Stimulated activated CD4-positive, alpha-beta T cell treated with anti-CD3 and anti-CD28 coated beads, Interleukin-1b, Interleukin-23, amount 100 ng/mL, for 48 hours (primary cell): ENCODE measurements around the gene PDE7B.

ENCODE experiments used
- DNase-seq: peaks from one replicate; pipeline ENCODE4 v3.0.0-alpha.2; 2020

The PDE7B gene

DNA sequence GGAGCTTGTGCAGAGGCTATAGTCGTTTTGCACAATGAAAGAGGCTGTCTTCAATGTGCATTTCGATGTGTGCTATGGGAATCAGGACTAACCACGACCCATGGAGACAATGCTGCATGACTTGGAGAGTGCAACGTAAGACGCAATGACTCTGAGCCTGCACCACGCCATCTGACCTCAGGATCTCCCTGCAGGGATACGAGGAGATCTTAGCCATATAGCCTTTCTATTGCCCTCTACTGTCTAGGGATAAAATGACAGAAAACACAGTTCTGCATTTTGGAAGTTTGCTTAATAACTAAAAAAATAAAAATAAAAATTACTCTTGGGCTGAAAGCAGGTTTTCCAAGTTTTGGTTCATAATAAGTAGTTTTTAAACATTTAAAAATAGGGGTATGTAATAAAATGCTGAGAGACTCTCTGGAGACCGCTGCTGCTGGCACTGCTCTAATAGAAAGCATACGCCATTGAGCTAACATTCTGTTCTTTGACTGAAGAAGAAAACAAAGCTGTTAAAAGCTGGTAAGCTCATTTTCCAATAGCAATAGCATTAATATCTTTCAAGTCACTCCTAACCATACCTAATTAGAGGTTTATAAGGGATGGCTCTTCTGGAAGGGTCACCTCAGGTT is 87.2 kb downstream of the PDE7B start:
- no peak for DNase-seq

- DNase-seq, result no peak
These were observed 87.7 kb downstream of the PDE7B start for GRCh38 chr6:135939208-135939591.

GRCh38 chr6:135940616-135941167 is 89.2 kb downstream of the PDE7B start:
- DNase-seq, result no peak

GRCh38 chr6:135941275-135942025 is 89.9 kb downstream of the PDE7B start:
- DNase-seq, result no peak

DNA sequence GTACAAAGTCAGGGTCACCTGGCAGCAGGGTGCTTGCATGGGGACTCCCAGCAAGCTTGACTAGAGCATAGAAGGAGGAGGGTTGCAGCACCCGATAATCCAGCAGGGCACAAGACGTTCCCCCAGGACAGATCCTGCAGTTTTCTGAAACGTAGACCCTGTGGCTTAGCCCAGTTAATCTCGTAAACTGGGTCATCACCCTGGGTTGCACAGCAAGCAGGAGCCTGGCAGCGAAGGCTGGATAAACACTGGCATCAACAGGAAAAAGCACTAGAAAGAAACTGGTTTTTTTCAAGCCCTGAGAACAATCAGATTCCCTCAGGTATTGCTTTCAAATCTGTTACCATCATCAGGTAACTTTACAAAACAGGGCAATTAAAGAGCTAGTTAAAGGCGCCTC is 92.6 kb downstream of the PDE7B start:
- DNase-seq, result no peak

DNA sequence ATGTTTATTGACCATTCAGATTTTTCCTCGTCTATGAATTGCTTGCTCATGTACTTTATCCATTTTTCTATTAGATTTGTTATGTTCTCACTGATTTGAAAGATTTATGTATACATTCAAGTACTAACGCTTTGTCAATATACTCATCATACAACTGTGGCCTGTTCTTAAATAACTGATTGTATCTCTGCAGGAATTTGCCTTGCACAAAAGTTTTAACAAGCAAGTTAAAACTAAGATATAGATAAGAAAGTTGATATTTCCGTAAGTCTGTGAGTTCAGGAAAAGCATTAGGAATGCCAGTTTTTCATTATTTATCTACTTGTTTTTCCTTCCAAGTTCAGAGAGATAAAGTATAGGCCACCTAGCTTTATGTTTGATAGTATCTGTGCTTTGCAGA is 95.2 kb downstream of the PDE7B start:
- DNase-seq, result no peak

GRCh38 chr6:135950669-135951068 is 99.2 kb downstream of the PDE7B start:
- no peak for DNase-seq

GRCh38 chr6:135951169-135951568 is 99.7 kb downstream of the PDE7B start:
- DNase-seq, result no peak

DNA sequence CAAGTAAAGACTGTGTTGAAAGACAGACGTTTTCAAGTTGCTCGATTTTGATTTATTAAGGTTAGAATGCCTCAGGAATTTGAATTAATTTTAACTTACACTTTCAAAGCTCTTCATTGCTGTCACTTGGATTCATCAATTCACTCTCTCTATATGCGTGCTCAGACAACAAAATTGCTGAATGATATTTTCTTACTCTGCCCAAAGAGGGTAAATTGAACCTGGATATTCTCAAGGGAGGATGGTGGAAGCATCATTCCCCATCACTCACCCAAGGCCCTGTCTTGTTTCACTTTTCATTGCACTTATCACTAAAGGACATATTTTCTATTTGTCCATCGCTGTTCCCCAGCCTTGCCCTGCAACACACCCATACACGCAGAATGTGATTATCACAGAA is 102.3 kb downstream of the PDE7B start:
- DNase-seq, result no peak

DNA sequence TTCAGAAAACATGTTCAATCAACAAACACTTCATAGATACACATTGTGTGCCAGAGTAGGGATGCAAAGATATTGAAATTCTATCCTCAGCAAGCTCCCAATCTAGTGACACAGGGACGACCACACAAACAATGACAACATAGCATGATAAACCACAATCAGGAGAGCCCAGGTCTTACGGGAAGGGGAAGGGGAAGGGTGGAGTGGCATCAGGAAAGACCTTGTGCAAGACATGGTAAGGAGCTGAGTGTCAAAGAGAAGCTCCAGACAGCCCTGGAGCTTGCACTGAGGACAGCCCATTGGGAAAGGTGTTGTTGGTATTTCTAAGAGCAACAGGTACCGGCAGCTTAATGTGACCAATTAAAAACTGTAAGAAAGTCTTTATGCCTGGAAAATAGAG is 103.6 kb downstream of the PDE7B start:
- DNase-seq, result no peak

DNA sequence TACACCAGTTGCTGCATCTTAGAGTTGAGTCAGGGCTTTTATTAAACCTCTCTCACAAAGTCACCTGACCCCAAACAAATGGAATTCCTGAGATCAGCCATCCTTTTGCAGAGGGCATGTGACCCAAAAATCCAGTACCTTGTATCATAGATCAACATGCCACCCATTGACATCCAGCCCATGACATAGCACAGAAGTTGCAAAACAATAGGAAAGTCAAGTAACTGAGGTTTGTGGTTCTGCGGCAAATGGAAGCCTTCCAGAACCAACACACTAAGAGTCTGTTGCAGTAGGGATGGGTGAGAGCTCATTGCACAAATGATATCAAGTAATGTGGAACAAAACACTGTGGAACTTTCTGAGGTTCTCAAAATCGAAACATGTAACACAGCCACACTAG is 111.2 kb downstream of the PDE7B start:
- no peak for DNase-seq

DNA sequence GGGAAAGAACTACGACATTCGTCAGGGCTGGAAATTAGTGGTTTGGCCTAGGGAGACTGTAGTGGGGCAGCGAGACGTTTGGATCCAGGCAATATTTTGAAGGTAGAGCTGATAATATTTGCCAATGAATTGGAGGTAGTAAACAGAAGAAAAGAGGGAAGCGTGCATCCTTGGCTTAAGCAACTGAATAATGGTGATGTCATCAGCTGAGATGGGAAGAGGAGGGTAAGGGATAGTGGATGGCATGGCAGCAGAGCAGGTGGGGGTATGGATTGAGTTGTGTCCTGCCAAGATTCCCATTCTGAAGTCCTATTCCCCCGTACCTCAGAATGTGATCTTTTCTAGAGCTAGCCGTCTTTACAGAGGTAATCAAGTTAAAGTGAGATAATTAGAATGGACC is 119.2 kb downstream of the PDE7B start:
- DNase-seq, result no peak

GRCh38 chr6:135971351-135971750 is 119.8 kb downstream of the PDE7B start:
- DNase-seq, result no peak

DNA sequence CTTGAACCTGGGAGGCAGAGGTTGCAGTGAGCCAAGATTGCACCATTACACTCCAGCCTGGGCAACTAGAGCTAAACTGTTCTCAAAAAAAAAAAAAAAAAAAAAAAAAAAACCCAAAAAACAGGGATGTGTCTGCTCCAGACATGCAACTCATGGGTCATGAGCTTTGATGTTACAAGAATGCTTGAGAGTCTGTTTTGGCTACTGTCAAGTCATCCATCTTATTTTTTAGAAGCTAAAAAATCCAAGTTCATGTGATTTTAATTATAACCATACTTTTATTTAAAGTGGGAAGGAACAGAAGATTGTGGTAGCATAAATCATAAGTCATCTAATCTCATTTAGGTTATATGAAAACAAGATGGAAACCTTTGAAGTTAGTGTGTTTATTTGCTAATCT is 120.6 kb downstream of the PDE7B start:
- DNase-seq, result no peak

DNA sequence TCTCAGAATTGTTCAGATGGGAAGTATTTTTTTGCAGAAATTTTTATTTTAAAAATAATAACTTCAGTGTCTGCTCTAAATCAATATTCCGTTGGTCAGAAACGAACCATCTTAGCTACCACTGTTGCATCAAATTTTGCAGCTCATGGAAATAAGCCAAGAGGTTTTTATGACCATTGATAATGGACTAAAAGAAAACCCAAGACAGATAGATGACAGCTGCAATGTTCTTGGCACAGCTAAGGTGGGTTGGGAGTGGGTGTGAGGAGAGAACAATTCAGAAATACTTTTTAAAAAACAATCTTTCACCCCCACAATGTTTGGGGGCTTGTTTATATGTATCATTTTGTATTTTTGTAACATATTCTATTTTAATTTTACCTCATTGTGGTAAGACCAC is 121.1 kb downstream of the PDE7B start:
- no peak for DNase-seq

GRCh38 chr6:135974426-135974825 is 122.9 kb downstream of the PDE7B start:
- DNase-seq, result no peak

DNA sequence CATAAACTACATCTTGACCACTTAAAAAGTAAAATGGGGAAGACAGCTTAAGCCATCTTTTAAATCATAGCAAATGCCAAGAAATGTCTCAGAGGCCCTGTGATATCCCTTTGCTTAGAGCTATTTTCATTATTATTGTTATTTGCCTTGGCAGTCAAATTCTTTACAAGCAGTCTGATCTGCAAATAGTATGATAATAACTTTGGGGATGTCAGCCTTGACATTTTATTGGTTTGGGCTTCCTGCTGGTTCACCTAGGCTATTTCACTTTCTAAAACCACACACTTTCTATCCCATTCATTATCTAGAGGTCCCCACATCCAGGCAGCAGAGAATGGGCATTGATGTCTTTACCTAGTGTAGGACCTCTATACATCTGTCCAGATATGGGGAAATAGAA is 125.1 kb downstream of the PDE7B start:
- no peak for DNase-seq

DNA sequence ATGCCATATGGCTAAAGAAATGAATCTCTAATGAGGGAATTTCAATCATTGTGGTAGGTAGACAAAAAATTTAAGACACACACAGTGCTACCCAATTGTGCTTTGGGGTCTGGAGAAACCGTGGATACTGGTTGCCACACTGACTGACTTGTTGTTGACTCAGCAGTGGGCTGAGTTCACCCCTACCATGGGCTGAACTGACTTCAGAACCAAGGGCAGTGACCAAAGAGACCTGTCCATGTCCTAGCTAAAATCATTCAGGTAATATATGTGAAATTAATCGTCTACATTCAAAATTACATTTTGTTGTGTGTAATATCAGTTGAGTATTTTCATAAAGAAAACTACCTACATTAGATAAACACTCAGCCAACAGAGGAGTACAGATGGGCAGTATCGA is 131.6 kb downstream of the PDE7B start:
- no peak for DNase-seq

DNA sequence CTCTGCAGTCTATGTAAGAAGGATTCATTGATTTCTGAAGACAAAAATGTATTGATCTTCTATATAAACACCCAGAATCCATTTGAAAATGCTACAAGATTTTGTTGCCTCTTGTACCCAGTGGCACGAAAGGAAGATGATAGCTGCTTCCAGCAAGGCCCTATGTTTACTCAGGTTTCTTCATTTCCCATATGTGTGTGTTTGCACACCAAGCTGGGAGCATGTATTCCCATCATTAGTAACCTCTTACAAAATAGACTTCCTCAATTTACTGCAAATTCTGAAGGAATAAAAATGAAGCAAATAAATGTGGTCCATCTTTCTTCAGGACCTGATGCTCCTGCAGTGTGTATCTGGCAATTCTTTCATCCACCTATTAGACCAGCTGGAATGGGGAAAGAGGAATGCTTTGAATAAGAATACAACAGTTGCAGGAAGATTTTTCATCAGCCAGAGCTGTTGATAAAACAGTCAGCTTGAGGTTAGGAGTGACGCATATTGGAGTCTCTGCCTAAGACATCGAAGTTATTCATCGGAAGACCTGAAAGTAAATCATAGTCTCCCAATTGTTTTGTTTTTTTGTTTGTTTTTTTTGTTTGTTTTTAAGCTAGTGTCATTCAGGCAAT is 132.3 kb downstream of the PDE7B start:
- DNase-seq, result no peak

GRCh38 chr6:135985471-135985870 is 134.0 kb downstream of the PDE7B start:
- DNase-seq, result no peak

DNA sequence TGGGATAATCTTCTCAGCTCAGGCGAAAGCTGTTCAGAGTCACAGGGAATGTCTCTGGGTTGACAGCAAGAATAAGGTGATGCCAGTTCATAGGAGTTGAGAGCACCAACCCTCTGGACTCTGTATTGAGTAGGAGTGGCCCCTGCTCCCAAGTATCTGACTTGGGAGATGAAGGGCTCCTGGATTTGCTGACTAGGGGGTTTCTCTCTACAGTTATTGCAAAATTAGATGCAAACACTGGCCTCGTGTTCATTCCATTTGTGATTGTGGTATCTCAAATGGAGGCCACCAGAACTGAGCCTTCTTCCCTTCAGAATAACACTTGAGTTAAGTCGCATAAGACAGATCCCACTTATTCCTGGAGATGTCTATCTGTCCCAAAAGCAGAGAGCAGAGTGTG is 135.7 kb downstream of the PDE7B start:
- DNase-seq, result no peak

DNA sequence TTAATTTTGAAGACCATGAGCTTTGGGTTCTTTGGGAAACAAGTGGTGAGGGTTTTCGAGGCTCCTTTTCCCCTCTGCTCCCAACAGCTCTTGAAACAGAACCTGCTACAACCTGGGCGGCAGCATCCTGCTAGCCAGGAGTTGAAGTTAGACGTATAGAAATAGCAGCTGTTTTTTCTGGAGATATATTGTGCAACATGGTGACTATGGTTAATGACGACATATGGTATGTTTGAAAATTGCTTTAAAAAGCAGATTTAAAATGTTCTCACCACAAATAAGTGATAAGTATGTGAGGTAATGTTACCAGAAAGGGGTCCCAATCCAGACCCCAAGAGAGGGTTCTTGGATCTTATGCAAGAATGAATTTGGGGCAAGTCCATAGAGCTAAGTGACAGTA is 138.9 kb downstream of the PDE7B start:
- no peak for DNase-seq

DNA sequence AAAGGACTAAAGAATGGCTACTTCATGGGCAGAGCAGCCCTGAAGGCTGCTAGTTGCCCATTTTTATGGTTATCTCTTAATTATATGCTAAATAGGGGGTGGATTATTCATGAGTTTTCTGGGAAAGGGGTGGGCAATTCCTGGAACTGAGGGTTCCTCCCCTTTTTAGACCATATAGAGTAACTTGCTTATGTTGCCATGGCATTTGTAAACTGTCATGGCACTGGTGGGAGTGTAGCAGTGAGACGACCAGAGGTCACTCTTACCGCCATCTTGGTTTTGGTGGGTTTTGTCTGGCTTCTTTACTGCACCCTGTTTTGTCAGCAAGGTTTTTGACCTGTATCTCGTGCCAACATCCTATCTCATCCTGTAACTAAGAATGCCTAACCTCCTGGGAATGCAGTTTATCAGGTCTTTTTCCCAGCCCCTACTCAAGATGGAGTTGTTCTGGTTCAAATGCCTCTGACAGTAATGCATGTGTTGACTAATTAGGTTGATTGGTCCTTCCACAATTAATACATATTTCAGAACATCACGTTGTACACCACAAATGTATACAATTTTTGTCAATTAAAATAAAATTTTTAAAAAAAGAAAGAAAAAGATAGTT is 139.5 kb downstream of the PDE7B start:
- DNase-seq, result no peak

DNA sequence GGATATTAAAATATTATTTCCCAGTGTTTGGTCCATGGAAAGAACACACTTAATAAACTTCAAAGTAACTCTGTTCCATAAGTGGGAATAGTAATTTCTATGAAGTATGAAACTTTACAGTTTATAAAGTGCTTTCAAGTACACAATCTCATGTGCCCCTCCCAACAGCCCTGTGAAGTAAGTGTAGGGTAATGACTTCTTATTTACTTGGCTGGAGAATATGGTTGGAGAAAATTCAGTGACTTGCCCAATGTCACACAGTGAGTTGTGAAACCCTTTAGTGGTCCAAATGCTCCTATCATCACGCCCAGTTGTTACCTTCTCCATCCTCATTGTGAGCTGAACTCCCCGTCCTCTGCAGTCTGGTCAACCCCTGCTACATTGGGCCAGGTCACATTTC is 141.2 kb downstream of the PDE7B start:
- DNase-seq, result no peak
